ENCODE data around the gene CAMK1D.

Gene CAMK1D

GRCh38 chr10:12500381-12501303 is 151.3 kb downstream of the CAMK1D start:
- no peak for DNase-seq (ENCODE audit: low spot score)

- no peak for DNase-seq (ENCODE audit: low spot score)
These were observed 152.0 kb downstream of the CAMK1D start for GRCh38 chr10:12501324-12501723.

- DNase-seq (ENCODE audit: low spot score), result no peak
These were observed 152.6 kb downstream of the CAMK1D start for GRCh38 chr10:12501841-12502525.

GRCh38 chr10:12502526-12503274 is 153.4 kb downstream of the CAMK1D start:
- DNase-seq (ENCODE audit: low spot score), result no peak

GRCh38 chr10:12503311-12503710 is 154.0 kb downstream of the CAMK1D start:
- no peak for DNase-seq (ENCODE audit: low spot score)

- no peak for DNase-seq (ENCODE audit: low spot score)
These were observed 154.8 kb downstream of the CAMK1D start for GRCh38 chr10:12504176-12504575.

GRCh38 chr10:12504628-12505027 is 155.3 kb downstream of the CAMK1D start:
- no peak for DNase-seq (ENCODE audit: low spot score)

GRCh38 chr10:12505683-12506082 is 156.3 kb downstream of the CAMK1D start:
- DNase-seq (ENCODE audit: low spot score), result no peak

- no peak for DNase-seq (ENCODE audit: low spot score)
These were observed 158.0 kb downstream of the CAMK1D start for GRCh38 chr10:12507165-12507850.

- DNase-seq (ENCODE audit: low spot score), result no peak
These were observed 158.8 kb downstream of the CAMK1D start for GRCh38 chr10:12508165-12508564.

- no peak for DNase-seq (ENCODE audit: low spot score)
These were observed 159.9 kb downstream of the CAMK1D start for GRCh38 chr10:12509016-12509793.

GRCh38 chr10:12509794-12510100 is 160.4 kb downstream of the CAMK1D start:
- no peak for DNase-seq (ENCODE audit: low spot score)

- DNase-seq (ENCODE audit: low spot score), result peak; percentile 12
These were observed 161.2 kb downstream of the CAMK1D start for GRCh38 chr10:12510501-12510941.

- DNase-seq (ENCODE audit: low spot score), result no peak
These were observed 161.6 kb downstream of the CAMK1D start for GRCh38 chr10:12510984-12511383.

GRCh38 chr10:12511651-12512050 is 162.3 kb downstream of the CAMK1D start:
- no peak for DNase-seq (ENCODE audit: low spot score)

- DNase-seq (ENCODE audit: low spot score), result no peak
These were observed 163.1 kb downstream of the CAMK1D start for GRCh38 chr10:12512332-12513002.

- no peak for DNase-seq (ENCODE audit: low spot score)
These were observed 163.6 kb downstream of the CAMK1D start for GRCh38 chr10:12513003-12513365.

- no peak for DNase-seq (ENCODE audit: low spot score)
These were observed 164.7 kb downstream of the CAMK1D start for GRCh38 chr10:12513775-12514673.

GRCh38 chr10:12518024-12518423 is 168.7 kb downstream of the CAMK1D start:
- no peak for DNase-seq (ENCODE audit: low spot score)

- no peak for DNase-seq (ENCODE audit: low spot score)
These were observed 172.1 kb downstream of the CAMK1D start for GRCh38 chr10:12521423-12521822.
